ENCODE results near the gene LENEP.
"Not testable (repeated sequence)": the region's sequence is repeated elsewhere in the genome, so short reads cannot be mapped to it uniquely, and the experiment has no call there.

The LENEP gene

DNA sequence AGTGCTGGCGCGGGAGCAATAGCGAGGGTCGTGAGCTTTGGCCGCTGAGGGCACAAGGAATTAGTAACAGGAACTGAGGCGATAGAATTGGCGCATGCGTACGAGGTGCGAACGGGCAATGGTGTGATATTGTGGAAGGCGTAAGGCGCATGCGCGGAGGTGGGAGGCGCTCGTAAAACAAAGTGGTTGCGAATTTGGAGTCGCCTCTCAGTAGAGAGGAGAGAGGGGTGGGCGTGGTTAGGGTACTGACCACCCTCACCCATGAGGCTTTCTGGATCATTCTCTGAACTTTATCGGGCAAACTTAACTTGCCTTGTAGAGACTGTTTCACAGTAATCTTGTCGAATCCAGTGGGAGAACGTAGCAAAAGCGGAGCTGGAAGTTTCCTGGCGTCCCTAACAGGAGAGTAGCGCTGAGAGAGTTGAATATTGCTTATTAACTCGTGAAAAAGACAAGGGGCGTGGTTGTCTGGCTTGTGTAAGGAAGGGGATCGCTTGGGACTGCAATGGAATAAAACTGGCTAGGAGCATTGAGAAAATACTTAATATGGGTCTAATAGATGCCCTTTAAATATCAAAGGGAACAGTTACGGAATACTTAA lies 18.5 kb upstream of the LENEP start:
- DNase-seq (ENCODE audit: low read depth): peak; percentile 96

DNA sequence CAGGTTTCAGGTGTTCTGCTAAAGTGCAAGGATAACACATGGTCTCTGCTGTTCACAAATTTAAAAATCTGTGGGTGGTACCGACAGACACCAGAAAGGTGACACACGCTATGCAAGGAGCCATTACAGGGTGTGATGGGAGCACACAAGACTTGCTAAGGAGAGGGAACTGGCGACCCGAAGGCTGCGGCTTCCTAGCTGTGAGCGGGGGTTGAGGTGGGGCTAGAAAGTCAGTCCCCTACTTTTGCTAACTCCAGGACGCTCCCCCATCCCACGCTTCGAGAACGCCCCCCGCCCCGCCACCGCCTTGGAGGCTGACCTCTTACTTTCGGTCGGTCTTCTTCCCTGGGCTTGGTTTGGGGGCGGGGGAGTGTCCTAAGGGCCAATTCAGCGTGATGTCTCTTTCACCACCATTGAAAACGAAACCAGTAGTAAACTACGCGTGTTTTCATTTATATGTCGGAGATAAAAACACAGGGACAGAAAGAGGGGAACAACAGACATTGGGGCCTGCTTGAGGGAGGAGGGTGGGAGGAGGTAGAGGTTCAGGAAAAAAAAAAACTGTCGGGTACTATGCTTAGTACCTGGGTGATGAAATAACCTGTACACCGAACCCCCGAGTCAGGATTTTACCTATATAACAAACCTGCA lies 17.9 kb upstream of the LENEP start:
- peak; percentile 66 for DNase-seq (ENCODE audit: low read depth)

DNA sequence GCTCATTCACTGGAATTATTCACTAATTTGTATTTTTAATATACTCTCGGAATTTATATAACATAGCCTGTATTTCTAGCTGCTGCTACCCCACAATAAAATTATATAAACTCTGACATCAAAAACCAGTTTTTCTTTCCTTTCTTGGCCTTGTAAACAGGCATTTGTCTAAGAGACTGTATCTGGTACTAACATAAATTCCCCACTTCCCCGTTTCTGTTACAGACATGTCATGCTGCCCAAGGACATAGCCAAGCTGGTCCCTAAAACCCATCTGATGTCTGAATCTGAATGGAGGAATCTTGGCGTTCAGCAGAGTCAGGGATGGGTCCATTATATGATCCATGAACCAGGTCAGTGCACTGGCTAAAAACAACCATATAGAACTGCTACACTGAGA lies 15.6 kb upstream of the LENEP start:
- DNase-seq (ENCODE audit: low read depth): not testable (repeated sequence)

DNA sequence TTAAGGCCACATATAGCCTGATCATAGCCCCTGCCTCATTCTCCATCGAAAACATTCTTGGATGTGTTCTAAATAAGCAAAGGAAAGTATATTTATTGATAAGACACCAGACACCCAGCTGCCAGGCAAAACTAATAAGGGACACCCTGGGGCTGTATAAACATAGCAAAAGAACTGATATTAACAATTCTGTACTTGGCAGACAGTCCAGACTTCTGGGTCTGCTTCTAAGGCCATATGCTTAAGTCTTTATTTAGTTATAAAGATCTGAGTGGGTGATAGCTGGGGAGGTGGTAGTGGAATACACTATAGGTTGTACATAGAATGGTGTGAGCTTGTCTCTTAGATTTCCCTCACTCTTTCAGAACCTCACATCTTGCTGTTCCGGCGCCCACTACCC lies 15.0 kb upstream of the LENEP start:
- no peak for DNase-seq (ENCODE audit: low read depth)

DNA sequence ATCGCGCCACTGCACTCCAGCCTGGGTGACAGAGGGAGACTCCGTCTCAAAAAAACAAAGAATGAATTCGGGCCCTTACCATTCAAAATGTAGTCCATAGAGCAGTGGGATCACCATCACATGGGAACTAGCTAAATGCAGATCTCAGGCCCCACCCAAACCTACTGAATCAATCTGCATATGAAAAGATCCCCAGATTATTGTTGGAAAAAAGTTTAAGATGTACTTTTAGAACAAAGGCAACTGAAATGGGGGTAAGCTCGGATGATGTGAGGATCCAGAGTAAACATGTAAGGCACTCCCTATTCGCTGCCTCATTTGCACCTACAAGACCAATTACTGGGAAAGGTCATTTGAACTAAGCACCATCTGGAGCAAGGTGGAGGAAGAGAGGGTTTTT lies 11.0 kb upstream of the LENEP start:
- DNase-seq (ENCODE audit: low read depth): no peak

DNA sequence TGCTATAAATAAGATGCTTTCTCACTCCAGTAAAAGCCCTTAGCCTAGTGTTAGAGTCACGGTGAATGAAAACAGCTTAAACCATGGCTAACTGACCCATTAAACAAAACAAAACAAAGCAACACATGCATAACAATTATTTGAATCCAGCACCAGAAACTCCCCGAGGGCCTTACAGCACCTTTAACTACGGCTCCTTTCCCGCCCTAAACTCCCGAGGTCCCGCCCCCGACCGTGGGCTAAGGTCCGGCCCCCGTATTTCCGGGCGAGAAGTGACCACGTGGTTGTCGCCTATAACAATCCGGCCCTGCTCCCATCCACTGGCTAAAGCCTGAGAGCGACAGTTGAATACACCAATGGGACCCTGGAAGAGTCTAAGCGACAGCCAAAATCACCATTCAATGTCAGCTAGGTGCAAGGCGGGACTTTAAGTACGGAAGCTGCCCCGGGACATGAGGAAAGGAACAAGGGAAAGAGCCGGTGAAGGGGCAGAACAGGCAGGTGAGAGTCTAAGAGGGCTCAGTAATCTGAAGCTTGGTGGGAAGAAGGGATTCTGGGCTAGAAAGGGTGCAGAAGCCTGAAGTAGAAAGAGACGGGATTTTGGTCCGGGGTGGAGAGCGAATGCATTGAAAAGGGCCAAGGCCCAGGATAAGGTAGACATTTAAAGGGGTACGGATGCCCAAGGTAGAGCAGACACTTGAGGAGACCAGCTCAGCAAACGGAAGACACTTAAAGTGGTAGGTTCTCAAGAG lies 10.3 kb upstream of the LENEP start, which contains the start of gene FLAD1:
TSS of gene FLAD1 (plus strand) at position 448 of the 752 bp plus-strand sequence. CDS start 351 bp downstream, outside the sequence.
- peak; percentile 100 for DNase-seq (ENCODE audit: low read depth)

DNA sequence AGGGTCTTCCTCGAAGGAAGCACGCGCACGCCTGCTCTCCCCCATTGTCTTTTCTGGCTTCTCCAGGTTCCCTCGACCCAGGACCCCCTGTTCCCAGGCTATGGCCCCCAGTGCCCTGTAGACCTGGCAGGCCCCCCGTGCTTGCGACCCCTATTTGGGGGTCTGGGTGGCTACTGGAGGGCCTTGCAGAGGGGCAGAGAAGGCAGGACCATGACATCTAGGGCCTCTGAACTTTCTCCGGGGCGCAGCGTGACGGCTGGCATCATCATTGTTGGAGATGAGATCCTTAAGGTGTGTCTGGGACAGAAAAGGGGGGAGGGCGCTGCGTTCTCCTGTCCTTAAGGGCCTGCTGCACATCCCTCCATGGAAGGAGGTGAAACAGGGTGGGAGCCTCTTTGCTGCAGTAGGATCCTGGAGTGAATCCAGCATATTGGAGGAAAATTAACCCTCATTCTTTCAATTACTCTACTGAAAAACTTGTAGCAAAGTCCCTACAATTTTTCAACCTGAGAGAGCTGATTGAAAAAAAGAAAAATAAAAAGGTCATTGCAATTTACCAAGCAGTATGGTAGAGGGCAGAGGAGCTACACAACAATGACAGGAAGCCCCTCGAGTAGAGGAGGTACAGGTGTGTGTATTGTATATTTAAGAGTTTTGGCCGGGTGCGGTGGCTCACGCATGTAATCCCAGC lies 9.5 kb upstream of the LENEP start:
- no peak for DNase-seq (ENCODE audit: low read depth)

DNA sequence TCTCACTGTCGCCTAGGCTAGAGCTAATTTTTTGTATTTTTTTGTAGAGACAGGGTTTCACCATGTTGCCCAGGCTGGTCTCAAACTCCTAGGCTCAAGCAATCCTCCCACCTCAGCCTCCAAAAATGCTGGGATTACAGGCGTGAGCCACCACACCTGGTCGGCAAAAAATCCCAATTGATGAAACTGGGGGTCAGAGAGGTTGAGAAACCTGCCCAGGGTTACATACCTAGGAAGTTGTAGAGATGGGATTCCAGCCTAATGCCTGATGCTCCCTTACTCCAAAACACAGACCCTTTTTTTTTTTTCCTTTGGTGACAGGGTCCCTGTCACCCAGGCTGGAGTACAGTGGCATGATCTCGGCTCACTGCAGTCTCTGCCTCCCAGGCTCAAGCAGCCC lies 6.7 kb upstream of the LENEP start:
- DNase-seq (ENCODE audit: low read depth): not testable (repeated sequence)

DNA sequence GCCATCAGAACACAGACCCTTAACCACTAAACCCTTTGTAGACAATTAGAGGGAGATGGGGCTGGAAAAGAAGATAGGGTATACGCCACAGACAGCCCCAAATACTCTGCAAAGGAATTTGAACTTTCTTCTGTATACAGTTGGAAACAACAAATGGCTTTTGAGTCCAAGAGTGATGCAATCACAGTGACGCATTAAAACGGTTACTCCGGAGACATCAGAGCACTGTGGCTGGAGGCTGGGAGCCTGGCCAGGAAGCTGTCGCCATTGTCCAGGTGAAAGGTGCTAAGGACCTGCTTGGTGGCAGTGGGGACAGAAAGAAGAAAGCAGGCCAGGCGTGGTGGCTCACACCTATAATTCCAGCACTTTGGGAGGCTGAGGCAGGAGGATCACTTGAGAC lies 6.1 kb upstream of the LENEP start:
- DNase-seq (ENCODE audit: low read depth): no peak

DNA sequence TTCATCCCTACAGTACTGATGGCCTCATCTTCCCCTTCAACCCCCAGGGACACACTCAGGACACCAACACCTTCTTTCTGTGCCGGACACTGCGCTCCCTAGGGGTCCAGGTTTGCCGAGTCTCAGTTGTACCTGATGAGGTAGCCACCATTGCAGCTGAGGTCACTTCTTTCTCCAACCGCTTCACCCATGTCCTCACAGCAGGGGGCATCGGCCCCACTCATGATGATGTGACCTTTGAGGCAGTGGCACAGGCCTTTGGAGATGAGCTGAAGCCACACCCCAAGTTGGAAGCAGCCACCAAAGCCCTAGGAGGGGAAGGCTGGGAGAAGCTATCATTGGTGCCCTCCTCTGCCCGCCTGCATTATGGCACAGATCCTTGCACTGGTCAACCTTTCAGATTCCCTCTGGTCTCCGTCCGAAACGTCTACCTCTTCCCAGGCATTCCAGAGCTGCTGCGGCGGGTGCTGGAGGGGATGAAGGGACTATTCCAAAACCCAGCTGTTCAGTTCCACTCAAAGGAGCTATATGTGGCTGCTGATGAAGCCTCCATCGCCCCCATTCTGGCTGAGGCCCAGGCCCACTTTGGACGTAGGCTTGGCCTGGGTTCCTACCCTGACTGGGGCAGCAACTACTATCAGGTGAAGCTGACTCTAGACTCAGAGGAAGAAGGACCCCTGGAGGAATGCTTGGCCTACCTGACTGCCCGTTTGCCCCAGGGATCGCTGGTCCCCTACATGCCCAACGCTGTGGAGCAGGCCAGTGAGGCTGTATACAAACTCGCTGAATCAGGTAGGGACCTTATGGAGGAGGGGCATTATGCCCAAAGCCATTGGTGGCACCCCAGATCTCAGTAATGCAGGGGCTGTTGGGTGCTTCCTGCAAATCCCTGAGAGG lies 5.1 kb upstream of the LENEP start:
- no peak for DNase-seq (ENCODE audit: low read depth)

DNA sequence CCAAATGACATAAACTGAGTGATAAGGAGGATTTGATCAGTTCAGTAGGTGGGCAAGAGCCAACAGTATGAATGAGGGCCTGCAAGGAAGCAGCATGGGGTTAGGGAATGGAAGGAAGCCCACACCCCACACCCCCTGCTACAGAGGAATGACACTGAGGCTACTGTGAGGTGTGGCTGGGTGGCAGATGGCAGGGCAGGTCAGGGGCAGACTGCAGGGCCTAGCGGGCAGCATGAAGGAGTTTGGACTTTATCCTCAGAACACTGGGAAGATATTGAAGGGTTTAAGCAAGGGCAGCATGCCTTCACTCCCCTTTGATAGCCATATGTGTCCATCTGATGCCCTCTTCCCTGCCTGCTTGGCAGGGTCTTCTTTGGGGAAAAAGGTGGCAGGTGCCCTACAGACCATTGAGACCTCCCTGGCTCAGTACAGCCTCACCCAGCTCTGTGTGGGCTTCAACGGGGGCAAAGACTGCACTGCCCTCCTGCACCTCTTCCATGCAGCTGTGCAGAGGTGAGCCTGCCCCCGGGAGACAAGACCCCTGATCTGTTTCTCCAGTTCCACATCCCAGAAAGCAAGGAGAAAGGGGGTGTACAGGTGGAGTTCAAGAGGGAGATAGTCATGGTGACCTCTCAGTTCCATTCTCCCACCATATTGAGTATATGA lies 4.1 kb upstream of the LENEP start:
- no peak for DNase-seq (ENCODE audit: low read depth)

DNA sequence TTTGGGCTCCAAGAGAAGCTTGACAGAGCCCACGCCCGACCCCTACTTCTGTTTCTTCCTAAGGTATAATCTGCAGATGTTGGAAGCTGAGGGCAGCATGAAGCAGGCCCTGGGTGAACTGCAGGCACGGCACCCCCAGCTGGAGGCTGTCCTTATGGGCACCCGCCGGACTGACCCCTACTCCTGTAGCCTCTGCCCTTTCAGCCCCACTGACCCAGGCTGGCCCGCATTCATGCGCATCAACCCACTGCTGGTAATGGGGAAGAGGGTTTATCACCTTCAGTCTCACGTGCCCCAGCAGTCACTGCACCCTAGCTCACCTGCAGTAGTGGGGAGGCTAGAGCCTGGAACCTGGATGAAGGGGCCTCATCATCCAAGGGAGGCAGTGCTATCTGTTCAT lies 3.1 kb upstream of the LENEP start:
- DNase-seq (ENCODE audit: low read depth): no peak

DNA sequence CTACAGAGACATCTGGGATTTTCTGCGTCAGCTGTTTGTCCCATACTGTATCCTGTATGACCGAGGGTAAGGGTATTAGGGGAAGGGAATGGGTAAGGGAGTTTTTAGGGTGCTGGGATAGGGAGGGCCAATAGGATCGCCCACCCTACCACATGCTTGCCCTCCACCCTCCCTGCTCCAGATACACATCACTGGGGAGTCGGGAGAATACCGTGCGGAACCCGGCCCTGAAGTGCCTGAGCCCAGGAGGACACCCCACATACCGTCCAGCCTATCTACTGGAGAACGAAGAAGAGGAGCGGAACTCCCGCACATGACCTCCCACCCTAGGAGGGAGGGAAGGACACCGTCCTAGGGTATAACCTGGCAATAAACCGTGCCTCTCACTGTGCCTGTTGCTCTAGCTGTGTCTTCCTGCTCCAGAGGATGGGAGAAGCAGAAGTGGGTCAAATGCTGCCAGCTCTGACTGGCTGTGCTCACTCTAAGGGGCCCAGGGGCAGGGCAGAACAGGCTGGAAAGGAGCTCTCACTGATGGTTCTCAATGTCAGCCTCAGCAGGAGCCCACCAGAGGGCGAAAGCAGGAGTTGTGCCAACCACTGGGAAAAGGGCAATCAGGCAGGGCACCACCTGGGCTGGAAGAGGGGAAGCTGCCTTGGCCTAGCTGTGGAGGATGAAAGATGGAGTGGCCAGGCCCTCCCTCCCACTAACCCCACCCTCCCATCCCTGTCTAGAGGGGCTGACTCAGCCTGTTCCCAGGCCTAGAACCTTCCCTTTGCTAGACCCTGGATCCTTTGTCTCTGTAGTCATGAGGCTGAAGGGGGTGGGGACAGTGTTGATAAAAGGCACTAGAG lies 440 bp upstream of the LENEP start:
- peak; percentile 61 for DNase-seq (ENCODE audit: low read depth)

DNA sequence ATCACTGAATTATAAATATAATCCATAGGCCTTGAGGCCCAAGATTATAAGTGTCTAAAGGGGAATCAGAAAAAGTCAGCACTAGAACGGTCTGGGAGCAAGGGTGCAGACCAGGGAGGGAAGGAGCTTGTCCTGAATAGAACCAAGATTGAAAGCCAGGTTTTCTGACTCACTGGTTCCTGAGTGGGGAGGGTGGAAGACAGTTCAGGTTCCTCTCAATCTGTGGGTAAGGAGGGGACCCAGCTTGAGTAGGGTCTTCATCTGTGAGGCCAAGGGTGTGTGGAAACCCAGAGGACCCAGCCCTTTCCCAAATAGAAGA lies 842 bp downstream of the LENEP start:
- no peak for DNase-seq (ENCODE audit: low read depth)

DNA sequence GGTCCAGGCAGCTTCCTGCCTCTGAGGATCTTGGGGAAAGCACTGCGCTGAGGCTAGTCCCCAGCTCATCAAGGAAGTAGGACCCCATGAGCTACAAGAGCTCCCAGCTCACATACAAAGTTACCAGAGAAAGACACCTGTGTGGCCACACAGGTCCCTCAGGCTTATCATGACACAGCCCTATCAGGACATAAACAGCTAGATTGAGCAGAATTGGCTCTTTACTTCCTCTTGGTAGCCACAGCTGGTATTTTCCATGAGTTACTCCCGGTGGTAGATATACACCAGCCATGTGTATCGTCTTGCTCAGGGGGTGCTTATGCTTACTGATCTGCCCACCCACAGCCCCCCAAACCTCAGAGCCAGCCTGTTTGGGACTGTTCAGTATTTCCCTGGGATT lies 1.2 kb downstream of the LENEP start:
- DNase-seq (ENCODE audit: low read depth): no peak

DNA sequence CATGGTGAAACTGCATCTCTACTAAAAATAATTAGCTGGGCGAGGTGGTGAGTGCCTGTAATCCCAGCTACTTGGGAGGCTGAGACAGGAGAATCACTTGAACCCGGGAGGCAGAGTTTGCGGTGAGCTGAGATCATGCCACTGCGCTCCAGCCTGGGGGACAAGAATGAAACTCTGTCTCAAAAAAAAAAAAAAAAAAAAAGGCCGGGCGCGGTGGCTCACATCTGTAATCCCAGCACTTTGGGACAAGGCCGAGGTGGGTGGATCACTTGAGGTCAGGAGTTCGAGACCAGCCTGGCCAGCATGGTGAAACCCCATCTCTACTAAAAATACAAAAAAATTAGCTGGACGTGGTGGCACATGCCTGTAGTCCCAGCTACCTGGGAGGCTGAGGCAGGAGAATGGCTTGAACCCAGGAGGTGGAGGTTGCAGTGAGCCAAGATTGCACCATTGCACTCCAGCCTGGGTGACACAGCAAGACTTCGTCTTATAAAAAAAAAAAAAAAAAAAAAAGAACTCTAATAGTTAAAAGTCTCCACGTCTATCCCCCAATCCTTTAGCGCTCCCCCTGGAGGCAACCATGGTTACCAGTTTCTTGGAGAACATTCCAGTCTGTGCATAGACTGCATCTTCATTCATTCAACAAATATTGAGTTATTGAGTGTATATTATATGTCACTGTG lies 2.1 kb downstream of the LENEP start:
- DNase-seq (ENCODE audit: low read depth): peak; percentile 88

DNA sequence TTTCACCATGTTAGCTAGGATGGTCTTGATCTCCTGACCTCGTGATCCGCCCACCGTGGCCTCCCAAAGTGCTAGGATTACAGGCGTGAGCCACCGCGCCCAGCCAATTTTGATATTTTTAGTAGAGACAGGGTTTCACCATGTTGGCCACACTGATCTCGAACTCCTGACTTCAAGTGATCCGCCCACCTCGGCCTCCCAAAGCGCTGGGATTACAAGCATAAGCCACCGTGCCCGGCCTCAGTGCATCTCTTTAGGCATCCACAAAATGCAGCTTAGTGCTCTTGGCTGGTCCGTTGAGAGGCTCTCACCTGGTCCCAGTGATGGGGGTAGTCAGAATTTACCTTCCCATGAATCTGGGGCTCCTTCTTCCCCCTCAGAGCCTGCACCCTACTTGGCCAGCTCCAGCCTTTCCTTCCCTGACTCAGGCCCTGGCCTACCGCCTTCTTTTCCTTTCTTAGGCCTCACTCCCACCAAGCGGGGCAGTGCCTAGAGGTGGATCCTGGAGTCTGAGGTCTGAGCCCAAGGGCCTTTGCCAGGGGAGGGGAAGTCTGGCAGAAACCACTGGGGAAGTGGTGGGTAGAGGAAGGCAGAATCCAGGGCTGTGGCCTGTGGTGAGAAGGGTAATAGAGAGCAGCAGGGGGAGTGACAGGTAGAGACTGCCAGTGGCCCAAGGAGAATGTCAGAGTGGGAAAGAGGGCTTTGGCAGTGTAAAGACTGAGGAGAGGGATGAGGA lies 3.7 kb downstream of the LENEP start:
- no peak for DNase-seq (ENCODE audit: low read depth)

DNA sequence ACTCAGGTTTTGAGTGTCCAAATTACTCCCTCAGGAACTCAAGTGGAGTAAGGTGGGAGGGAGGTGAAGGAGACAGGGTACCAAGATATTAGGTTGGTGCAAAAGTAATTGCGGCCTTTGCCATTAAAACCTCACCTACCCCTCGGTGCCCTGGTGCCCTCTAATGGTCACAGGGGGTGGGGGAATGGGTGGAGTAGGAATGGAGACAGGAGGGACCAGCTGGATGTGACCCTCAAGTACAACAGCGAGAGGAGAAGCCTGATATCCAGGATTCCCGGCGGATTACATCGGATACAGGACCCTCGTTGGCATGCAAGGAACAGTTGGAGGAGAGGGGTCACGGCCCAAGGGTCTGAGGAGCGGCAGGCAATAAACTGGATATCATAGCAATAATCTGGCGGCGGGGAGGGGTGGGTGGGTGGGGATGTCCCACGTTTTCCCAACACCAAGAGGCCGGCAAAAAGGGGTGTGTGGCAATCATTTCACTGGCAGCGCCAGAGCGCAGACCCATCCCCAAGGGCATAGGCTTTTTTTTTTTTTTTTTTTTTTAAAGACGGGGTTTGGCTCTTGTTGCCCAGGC lies 4.9 kb downstream of the LENEP start:
- DNase-seq (ENCODE audit: low read depth): no peak

Measured in ELR (cell line).